Smooth muscle cell (in vitro differentiated cells): Measurements from ENCODE around the gene EPHB6. TPM values are rescaled to one million over a fixed set of nuclear protein-coding genes. Genes with fewer than 3 reads are reported as not detected.

Experiments
- DNase-seq: peaks from one replicate; lab custom pipeline; 2025; ENCODE audit not compliant: unreplicated experiment; lab: John Stamatoyannopoulos, UW
- H2AFZ ChIP-seq: fragments of 200-600 bp; sonication (generic); 2 replicates; pipeline ENCODE4 v1.6.0; 2016; ENCODE audit warnings: antibody characterized with exemption, low read depth, mild to moderate bottlenecking
- H3F3A ChIP-seq: fragments of 200-600 bp; sonication (generic); 2 replicates; pipeline ENCODE4 v1.6.0; 2017; ENCODE audit warnings: antibody characterized with exemption, low read depth
- H3K27ac ChIP-seq: fragments of 200-600 bp; sonication (generic); 2 replicates; pipeline ENCODE4 v1.5.1; 2016; ENCODE audit warnings: low read depth, mild to moderate bottlenecking
- H3K27me3 ChIP-seq: fragments of 200-600 bp; sonication (generic); 2 replicates; pipeline ENCODE4 v1.6.1; 2016; ENCODE audit warnings: low read depth, mild to moderate bottlenecking
- H3K36me3 ChIP-seq: fragments of 200-600 bp; sonication (generic); 2 replicates; pipeline ENCODE4 v1.5.1; 2016; ENCODE audit warnings: low read depth
- H3K4me1 ChIP-seq: fragments of 200-600 bp; sonication (generic); 2 replicates; pipeline ENCODE4 v1.5.1; 2016; ENCODE audit warnings: low read depth
- H3K4me2 ChIP-seq: fragments of 200-600 bp; sonication (generic); 2 replicates; pipeline ENCODE4 v1.6.0; 2016; ENCODE audit warnings: mild to moderate bottlenecking
- H3K4me3 ChIP-seq: fragments of 200-600 bp; sonication (generic); 2 replicates; pipeline ENCODE4 v1.5.1; 2016; ENCODE audit warnings: mild to moderate bottlenecking
- H3K79me2 ChIP-seq: fragments of 200-600 bp; sonication (generic); 2 replicates; pipeline ENCODE4 v1.6.0; 2016; ENCODE audit warnings: low read depth, mild to moderate bottlenecking
- H3K9ac ChIP-seq: fragments of 200-600 bp; sonication (generic); 2 replicates; pipeline ENCODE4 v1.6.0; 2016; ENCODE audit warnings: low read depth
- H3K9me3 ChIP-seq: fragments of 200-600 bp; sonication (generic); replicated peaks from 2 replicates; pipeline ENCODE4 v1.5.1; 2016; ENCODE audit warnings: low read depth
- H4K20me1 ChIP-seq: fragments of 200-600 bp; sonication (generic); 2 replicates; pipeline ENCODE4 v1.6.0; 2016; ENCODE audit warnings: low read depth
- WGBS: methylation state at CpG from one replicate; pipeline ENCODE4 v1.1.7; 2016; ENCODE audit warnings: low lambda C conversion rate; 5-methylcytosine and 5-hydroxymethylcytosine counted together
- polyA plus RNA-seq: library from polyadenylated mRNA; unstranded; fragments of >200 nt; fragmentation: Nextera tagmentation; extraction: Ambion mirVana; gene quantifications from 2 replicates; pipeline ENCODE4 v1.2.1, GENCODE V29; 2016
- total RNA-seq: library from RNA; depleted of rRNA; stranded (reverse); fragments of >200 nt; gene quantifications from 2 replicates; pipeline ENCODE4 v1.2.3, GENCODE V29; 2014
- TF ChIP-seq, protein P1 (sequence below): fragments of 200-600 bp; sonication (generic); IDR thresholded peaks from 2 replicates; pipeline ENCODE4 v1.5.1; 2017; ENCODE audit warnings: borderline replicate concordance, mild to moderate bottlenecking, antibody characterized with exemption; ENCODE audit not compliant: insufficient read depth, poor library complexity, severe bottlenecking

The EPHB6 gene
- total and polyA plus RNA-seq, 2 experiments from 2014 or later, result 4.8 to 12.6 TPM

- no peaks in the 10 kb centered on the region for H3F3A ChIP-seq
- H3K9ac ChIP-seq, result no peak overlapping the region
- no peak for DNase-seq
- H3K36me3 ChIP-seq, result no peaks in the 10 kb centered on the region
- H3K9me3 ChIP-seq, result no peaks in the 10 kb centered on the region
- TF ChIP-seq, protein P1, sequence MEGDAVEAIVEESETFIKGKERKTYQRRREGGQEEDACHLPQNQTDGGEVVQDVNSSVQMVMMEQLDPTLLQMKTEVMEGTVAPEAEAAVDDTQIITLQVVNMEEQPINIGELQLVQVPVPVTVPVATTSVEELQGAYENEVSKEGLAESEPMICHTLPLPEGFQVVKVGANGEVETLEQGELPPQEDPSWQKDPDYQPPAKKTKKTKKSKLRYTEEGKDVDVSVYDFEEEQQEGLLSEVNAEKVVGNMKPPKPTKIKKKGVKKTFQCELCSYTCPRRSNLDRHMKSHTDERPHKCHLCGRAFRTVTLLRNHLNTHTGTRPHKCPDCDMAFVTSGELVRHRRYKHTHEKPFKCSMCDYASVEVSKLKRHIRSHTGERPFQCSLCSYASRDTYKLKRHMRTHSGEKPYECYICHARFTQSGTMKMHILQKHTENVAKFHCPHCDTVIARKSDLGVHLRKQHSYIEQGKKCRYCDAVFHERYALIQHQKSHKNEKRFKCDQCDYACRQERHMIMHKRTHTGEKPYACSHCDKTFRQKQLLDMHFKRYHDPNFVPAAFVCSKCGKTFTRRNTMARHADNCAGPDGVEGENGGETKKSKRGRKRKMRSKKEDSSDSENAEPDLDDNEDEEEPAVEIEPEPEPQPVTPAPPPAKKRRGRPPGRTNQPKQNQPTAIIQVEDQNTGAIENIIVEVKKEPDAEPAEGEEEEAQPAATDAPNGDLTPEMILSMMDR, result no peak
- 90% methylated on average over 7 of the region's 7 CpGs for WGBS
- no peaks in the 10 kb centered on the region for H3K4me1 ChIP-seq
- H4K20me1 ChIP-seq, result no peaks in the 10 kb centered on the region
- no peak overlapping the region for H2AFZ ChIP-seq
- H3K4me2 ChIP-seq, result no peak overlapping the region
- peaks cover 6% of the 10 kb centered on the region for H3K27me3 ChIP-seq
- no peaks in the 10 kb centered on the region for H3K79me2 ChIP-seq
- H3K27ac ChIP-seq, result no peak overlapping the region
- H3K4me3 ChIP-seq, result no peak overlapping the region
These were observed 8.0 kb downstream of the EPHB6 start for GRCh38 chr7:142862786-142863400.

DNA sequence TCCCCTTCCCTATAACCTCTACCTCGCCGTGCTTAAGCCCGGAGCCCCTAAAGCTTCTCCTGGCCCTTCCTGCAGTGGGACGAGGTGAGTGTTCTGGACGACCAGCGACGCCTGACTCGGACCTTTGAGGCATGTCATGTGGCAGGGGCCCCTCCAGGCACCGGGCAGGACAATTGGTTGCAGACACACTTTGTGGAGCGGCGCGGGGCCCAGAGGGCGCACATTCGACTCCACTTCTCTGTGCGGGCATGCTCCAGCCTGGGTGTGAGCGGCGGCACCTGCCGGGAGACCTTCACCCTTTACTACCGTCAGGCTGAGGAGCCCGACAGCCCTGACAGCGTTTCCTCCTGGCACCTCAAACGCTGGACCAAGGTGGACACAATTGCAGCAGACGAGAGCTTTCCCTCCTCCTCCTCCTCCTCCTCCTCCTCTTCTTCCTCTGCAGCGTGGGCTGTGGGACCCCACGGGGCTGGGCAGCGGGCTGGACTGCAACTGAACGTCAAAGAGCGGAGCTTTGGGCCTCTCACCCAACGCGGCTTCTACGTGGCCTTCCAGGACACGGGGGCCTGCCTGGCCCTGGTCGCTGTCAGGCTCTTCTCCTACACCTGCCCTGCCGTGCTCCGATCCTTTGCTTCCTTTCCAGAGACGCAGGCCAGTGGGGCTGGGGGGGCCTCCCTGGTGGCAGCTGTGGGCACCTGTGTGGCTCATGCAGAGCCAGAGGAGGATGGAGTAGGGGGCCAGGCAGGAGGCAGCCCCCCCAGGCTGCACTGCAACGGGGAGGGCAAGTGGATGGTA is 9.2 kb downstream of the EPHB6 start:
- DNase-seq, result no peak
- H3F3A ChIP-seq, result no peaks in the 10 kb centered on the region
- H3K4me1 ChIP-seq, result no peaks in the 10 kb centered on the region
- no peak overlapping the region for H2AFZ ChIP-seq
- H3K27me3 ChIP-seq, result peaks cover 6% of the 10 kb centered on the region
- WGBS, result 91% methylated on average over 34 of the region's 37 CpGs
- no peaks in the 10 kb centered on the region for H3K36me3 ChIP-seq
- no peaks in the 10 kb centered on the region for H3K9me3 ChIP-seq
- no peak overlapping the region for H3K9ac ChIP-seq
- no peaks in the 10 kb centered on the region for H3K79me2 ChIP-seq
- H4K20me1 ChIP-seq, result no peaks in the 10 kb centered on the region
- no peak overlapping the region for H3K4me3 ChIP-seq
- H3K4me2 ChIP-seq, result no peak overlapping the region
- TF ChIP-seq, protein P1, result no peak
- no peak overlapping the region for H3K27ac ChIP-seq

- Histone ChIP-seq H3K9me3 (no peaks in the 10 kb centered on the region), H3K4me1 (no peaks in the 10 kb centered on the region), H3K4me3 (no peak overlapping the region), H3K4me2 (no peak overlapping the region), H4K20me1 (no peaks in the 10 kb centered on the region), H3K27me3 (peaks cover 6% of the 10 kb centered on the region), H3K27ac (no peak overlapping the region), H3K9ac (no peak overlapping the region), H3F3A (no peaks in the 10 kb centered on the region), H3K36me3 (no peaks in the 10 kb centered on the region), H3K79me2 (no peaks in the 10 kb centered on the region), H2AFZ (no peak overlapping the region)
- DNase-seq, result no peak
- TF ChIP-seq, protein P1, result no peak
- WGBS, result 90% methylated on average over 14 of the region's 14 CpGs
These were observed 10.3 kb downstream of the EPHB6 start for GRCh38 chr7:142864980-142865747.
